Measurements from ENCODE around the gene CSMD2. TPM values are rescaled to one million over a fixed set of nuclear protein-coding genes. Genes with fewer than 3 reads are reported as not detected.

The CSMD2 gene
- total RNA-seq, 1 donor from 2014 or later = 2.6 TPM

DNA sequence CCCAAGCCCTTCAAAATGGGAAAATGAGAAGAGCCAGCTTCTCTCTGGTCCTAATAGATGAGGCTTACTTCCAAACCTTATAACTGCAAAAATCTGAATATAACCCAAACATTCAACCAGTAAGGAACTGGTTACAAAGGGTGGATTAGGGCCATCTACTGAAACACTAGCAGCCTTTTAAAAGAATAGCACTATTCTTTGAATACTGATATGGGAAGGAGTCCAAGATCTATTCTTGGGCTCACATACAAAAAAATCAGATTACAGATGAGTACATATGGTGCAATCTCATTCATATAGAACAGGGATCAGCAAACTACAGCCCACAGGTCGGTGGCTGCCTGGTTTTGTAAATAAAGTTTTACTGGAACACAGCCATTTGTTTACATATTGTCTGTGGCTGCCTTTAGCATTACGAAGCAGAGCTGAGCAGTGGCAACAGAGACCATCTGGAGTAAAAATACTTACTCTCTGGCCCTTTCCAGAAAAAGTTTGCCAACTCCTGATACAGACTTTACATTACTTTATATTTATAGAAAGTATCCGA lies 524.8 kb downstream of the CSMD2 start:
- no peak for TF ChIP-seq EZH2 (IDR thresholded peaks at IDR 0.05)
- TF ChIP-seq CTCF (IDR thresholded peaks at IDR 0.05) = no peak
- TF ChIP-seq EZH2phosphoT487 (IDR thresholded peaks at IDR 0.05) = no peak
- peaks cover 5% of the 10 kb centered on the region for H3K4me1 ChIP-seq
- no peaks in the 10 kb centered on the region for H3K9me3 ChIP-seq (ENCODE audit: low read depth)
- peaks cover 4% of the 10 kb centered on the region for H3F3A ChIP-seq (ENCODE audit: low read depth)
- no peaks in the 10 kb centered on the region for H3K9me3 Mint-ChIP-seq
- H3K4me3 Mint-ChIP-seq = no peak overlapping the region
- peaks cover 2% of the 10 kb centered on the region for H3K27me3 Mint-ChIP-seq (ENCODE audit: insufficient read depth, low read depth)
- no peak overlapping the region for H3K4me3 ChIP-seq
- H3K79me2 ChIP-seq (ENCODE audit: low read depth) = no peaks in the 10 kb centered on the region
- H3K27ac ChIP-seq = no peak overlapping the region
- H3K4me1 Mint-ChIP-seq = peaks cover 3% of the 10 kb centered on the region
- H3K27me3 ChIP-seq = no peaks in the 10 kb centered on the region
- H3K4me2 ChIP-seq = no peak overlapping the region
- H3K27ac Mint-ChIP-seq = no peak overlapping the region
- H2AFZ ChIP-seq (replicated peaks) = no peak overlapping the region
- DNase-seq (ENCODE audit: low spot score) = no peak
- no peaks in the 10 kb centered on the region for H4K20me1 ChIP-seq (ENCODE audit: low read depth)
- no peak overlapping the region for H3K9ac ChIP-seq
- peaks cover 2% of the 10 kb centered on the region for H3K36me3 Mint-ChIP-seq
- H3K36me3 ChIP-seq = no peaks in the 10 kb centered on the region

- H4K20me1 ChIP-seq (ENCODE audit: low read depth) = no peaks in the 10 kb centered on the region
- peaks cover 2% of the 10 kb centered on the region for H3K27me3 Mint-ChIP-seq (ENCODE audit: insufficient read depth, low read depth)
- H3F3A ChIP-seq (ENCODE audit: low read depth) = peaks cover 4% of the 10 kb centered on the region
- no peak overlapping the region for H3K9ac ChIP-seq
- H3K4me1 Mint-ChIP-seq = peaks cover 3% of the 10 kb centered on the region
- no peak overlapping the region for H2AFZ ChIP-seq (replicated peaks)
- no peak overlapping the region for H3K4me2 ChIP-seq
- H3K36me3 Mint-ChIP-seq = peaks cover 2% of the 10 kb centered on the region
- no peaks in the 10 kb centered on the region for H3K79me2 ChIP-seq (ENCODE audit: low read depth)
- no peaks in the 10 kb centered on the region for H3K9me3 ChIP-seq (ENCODE audit: low read depth)
- peaks cover 5% of the 10 kb centered on the region for H3K4me1 ChIP-seq
- no peak overlapping the region for H3K27ac ChIP-seq
- H3K27me3 ChIP-seq = peaks cover 10% of the 10 kb centered on the region
- no peak for DNase-seq (ENCODE audit: low spot score)
- no peak overlapping the region for H3K4me3 ChIP-seq
- H3K27ac Mint-ChIP-seq = no peak overlapping the region
- no peaks in the 10 kb centered on the region for H3K36me3 ChIP-seq
- H3K4me3 Mint-ChIP-seq = no peak overlapping the region
- no peak for TF ChIP-seq EZH2 (IDR thresholded peaks at IDR 0.05)
- TF ChIP-seq CTCF (IDR thresholded peaks at IDR 0.05) = no peak
- TF ChIP-seq EZH2phosphoT487 (IDR thresholded peaks at IDR 0.05) = no peak
- H3K9me3 Mint-ChIP-seq = no peaks in the 10 kb centered on the region
These were observed 527.1 kb downstream of the CSMD2 start for GRCh38 chr1:33637846-33638440.

- no peaks in the 10 kb centered on the region for H3K79me2 ChIP-seq (ENCODE audit: low read depth)
- no peaks in the 10 kb centered on the region for H4K20me1 ChIP-seq (ENCODE audit: low read depth)
- Mint-ChIP-seq H3K36me3 (peaks cover 2% of the 10 kb centered on the region), H3K27me3 (ENCODE audit: insufficient read depth, low read depth) (peaks cover 2% of the 10 kb centered on the region), H3K27ac (no peak overlapping the region), H3K4me1 (peaks cover 3% of the 10 kb centered on the region), H3K4me3 (no peak overlapping the region), H3K9me3 (no peaks in the 10 kb centered on the region)
- H3K4me3 ChIP-seq = no peak overlapping the region
- DNase-seq (ENCODE audit: low spot score) = no peak
- H3K27me3 ChIP-seq = peaks cover 10% of the 10 kb centered on the region
- no peak overlapping the region for H3K4me2 ChIP-seq
- H3K27ac ChIP-seq = no peak overlapping the region
- no peak overlapping the region for H2AFZ ChIP-seq (replicated peaks)
- no peaks in the 10 kb centered on the region for H3K9me3 ChIP-seq (ENCODE audit: low read depth)
- peaks cover 5% of the 10 kb centered on the region for H3K4me1 ChIP-seq
- no peak overlapping the region for H3K9ac ChIP-seq
- no peaks in the 10 kb centered on the region for H3K36me3 ChIP-seq
- TF ChIP-seq EZH2 (IDR thresholded peaks at IDR 0.05) (no peak), EZH2phosphoT487 (IDR thresholded peaks at IDR 0.05) (no peak), CTCF (IDR thresholded peaks at IDR 0.05) (no peak)
- peaks cover under 1% of the 10 kb centered on the region for H3F3A ChIP-seq (ENCODE audit: low read depth)
These were observed 528.8 kb downstream of the CSMD2 start for GRCh38 chr1:33636209-33636608.

All from neural progenitor cell (in vitro differentiated cells).